SJSA1 (cell line): ENCODE results near the gene KIF19. TPM values are rescaled to one million over a fixed set of nuclear protein-coding genes. Genes with fewer than 3 reads are reported as not detected.

Source experiments
- DNase-seq, 2 experiments: peaks; one replicate each; pipeline ENCODE4 v3.0.0-alpha.2; 2015 to 2020; ENCODE audit warnings: low spot score in 2 of 2, low read depth in 1 of 2
- H3K27ac ChIP-seq: fragments of 250-450 bp; sonication (Bioruptor Pico); 2 replicates; pipeline ENCODE4 v1.5.1; 2020; ENCODE audit warnings: mild to moderate bottlenecking, moderate library complexity
- H3K27me3 ChIP-seq: fragments of 250-450 bp; sonication (Bioruptor Pico); replicated peaks from 2 replicates; pipeline ENCODE4 v1.5.1; 2020; ENCODE audit warnings: mild to moderate bottlenecking, moderate library complexity
- H3K36me3 ChIP-seq: fragments of 250-450 bp; sonication (Bioruptor Pico); 2 replicates; pipeline ENCODE4 v1.5.1; 2020; ENCODE audit warnings: mild to moderate bottlenecking
- H3K4me1 ChIP-seq: fragments of 250-450 bp; sonication (Bioruptor Pico); replicated peaks from 2 replicates; pipeline ENCODE4 v1.6.1; 2021; ENCODE audit warnings: mild to moderate bottlenecking
- H3K4me3 ChIP-seq: fragments of 250-450 bp; sonication (Bioruptor Pico); 2 replicates; pipeline ENCODE4 v1.5.1; 2020; ENCODE audit warnings: mild to moderate bottlenecking
- H3K9me3 ChIP-seq: fragments of 250-450 bp; sonication (Bioruptor Pico); replicated peaks from 2 replicates; pipeline ENCODE4 v1.5.1; 2020; ENCODE audit warnings: mild to moderate bottlenecking
- total RNA-seq: library from RNA; depleted of rRNA; stranded (reverse); fragments of >200 nt; shearing (Covaris generic); gene quantifications from 2 replicates; pipeline ENCODE4 v1.2.3, GENCODE V29; 2014

KIF19 gene
- total RNA-seq, 1 experiment from 2014 or later: not detected

DNA sequence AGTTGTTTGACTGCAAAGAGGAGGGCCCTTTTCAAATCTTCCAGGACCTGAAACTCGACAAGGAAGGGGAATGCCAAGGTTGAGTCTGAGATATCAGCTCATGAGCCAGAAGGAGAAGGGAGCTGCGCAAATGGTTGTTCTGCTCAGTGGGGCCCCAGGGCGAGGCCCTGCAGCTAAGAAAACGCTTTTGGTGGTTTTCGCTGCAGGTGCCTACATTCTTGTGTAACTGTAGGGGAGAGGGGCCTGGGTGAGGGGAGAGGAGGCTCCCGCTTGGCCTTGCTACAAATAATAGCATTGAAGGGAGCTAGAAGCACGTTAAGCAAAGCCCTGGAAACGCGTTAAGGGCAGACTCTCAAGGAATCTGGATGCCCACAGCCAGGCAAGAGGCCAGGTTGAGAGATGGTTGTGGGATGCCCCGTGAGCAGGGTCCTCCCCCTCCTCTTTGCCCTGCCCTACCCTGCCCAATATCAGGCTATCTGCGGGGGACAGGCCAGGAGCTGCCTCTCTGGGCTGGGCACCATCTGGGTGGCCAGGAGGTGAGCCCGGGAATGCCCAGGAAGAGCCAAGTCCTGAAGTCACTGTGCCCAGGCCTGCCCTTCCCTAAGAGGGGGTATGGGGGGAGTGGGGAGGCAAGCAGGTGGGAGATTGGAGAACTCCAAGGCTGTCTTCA is 63.2 kb downstream of the KIF19 start:
- Histone ChIP-seq H3K4me3 (no peak overlapping the region), H3K9me3 (no peaks in the 10 kb centered on the region), H3K27ac (no peak overlapping the region), H3K27me3 (no peaks in the 10 kb centered on the region), H3K36me3 (no peaks in the 10 kb centered on the region), H3K4me1 (no peaks in the 10 kb centered on the region)
- DNase-seq: no peak

DNA sequence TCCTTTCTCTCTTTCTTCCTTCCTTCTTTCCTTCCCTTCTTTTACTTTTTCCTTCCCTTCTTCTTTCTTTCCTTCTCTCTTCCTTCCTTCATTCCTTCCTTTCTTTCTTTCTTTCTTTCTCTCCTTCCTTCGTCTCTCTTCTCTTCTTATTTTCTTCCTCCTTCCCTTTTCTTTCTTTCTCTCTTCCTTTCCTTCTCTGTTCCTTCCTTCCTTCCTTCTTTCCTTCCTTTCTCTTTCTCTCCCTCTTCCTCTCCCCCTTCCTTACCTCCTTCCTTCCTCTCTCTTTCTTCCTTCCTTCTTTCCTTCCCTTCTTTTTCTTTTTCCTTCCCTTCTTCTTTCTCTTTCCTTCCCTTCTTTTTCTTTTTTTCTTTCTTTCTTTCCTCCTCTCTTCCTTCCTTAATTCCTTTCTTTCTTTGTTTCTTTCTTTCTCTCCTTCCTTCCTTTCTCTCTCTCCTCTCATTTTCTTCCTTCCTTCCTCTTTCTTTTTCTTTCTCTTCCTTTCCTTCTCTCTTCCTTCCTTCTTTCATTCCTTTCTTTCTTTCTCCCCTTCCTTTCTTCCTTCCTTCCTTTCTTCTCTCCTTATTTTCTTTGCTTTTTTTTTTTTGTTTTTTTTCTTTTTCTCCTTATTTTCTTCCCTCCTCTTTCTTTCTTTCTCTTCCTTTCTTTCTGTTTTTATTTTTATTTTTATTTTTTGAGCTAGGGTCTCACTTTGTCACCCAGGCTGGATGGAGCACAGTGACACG is 64.1 kb downstream of the KIF19 start:
- DNase-seq: no peak
- Histone ChIP-seq H3K27me3 (no peaks in the 10 kb centered on the region), H3K27ac (no peak overlapping the region), H3K36me3 (no peaks in the 10 kb centered on the region), H3K4me3 (no peak overlapping the region), H3K4me1 (no peaks in the 10 kb centered on the region), H3K9me3 (no peaks in the 10 kb centered on the region)

DNA sequence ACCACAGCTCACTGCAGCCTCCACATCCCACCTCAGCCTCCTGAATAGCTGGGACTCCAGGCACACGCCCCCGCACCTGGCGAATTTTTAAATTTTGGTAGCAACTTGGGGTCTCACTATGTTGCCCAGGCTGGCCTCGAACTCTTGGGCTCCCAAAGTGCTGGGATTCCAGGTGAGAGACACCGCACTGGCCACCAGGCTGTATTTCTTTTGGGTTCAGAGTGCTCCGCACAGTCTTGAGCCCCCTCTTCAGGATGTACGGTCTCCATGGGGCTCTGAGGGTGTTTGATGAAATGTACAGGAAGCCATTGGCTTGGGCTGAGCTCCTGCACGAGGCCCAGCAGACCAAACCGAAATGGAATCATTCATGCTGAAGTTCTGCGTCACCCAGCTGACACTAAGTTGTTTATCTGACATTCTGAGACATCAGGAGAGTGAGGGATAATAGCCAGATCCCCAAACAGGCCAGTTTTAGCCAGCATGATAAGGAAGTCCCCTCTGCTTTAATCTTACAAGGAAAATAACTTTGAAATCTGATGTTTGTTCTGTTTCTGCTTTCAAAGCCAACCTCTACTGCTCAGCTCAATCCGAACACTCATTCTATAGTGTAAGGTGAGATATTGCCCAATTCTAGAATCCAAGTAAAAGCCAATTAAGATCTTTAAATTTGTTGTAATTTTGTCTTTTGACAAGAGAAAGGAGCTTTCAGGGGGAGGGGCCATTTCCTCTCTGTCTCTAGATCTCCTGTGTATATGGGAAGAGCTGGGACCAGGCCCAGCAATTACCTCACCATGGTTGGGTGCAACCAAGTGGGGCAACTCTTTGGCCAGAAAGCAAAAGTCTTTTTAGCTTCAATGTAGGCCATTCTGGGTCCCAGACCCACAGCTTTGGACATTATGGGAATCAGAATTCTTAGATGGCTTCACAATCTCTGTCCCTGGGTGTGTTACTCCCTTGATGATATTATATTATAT is 64.9 kb downstream of the KIF19 start:
- Histone ChIP-seq H3K9me3 (no peaks in the 10 kb centered on the region), H3K27ac (no peak overlapping the region), H3K4me3 (no peak overlapping the region), H3K36me3 (no peaks in the 10 kb centered on the region), H3K27me3 (no peaks in the 10 kb centered on the region), H3K4me1 (no peaks in the 10 kb centered on the region)
- no peak for DNase-seq

DNA sequence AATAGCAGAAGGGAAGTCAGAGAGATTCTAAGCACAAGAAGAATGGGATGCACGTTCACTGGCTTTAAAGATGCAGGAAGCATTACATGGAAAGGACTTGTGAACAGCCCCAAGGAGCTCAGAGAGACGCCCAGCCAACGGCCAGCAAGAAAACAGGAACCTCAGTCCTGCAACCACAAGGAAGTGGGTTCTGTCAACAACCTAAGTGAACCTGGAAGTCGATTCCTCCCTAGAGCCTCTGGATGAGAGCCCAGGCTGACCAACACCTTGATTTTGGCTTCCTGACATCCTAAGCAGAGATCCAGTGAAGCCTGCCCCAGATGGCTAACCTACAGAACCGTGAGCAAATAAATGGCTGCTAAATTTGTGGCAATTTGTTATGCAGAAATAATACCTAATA is 65.7 kb downstream of the KIF19 start:
- H3K4me1 ChIP-seq: no peaks in the 10 kb centered on the region
- H3K9me3 ChIP-seq: no peaks in the 10 kb centered on the region
- DNase-seq: no peak
- H3K4me3 ChIP-seq: no peak overlapping the region
- H3K36me3 ChIP-seq: no peaks in the 10 kb centered on the region
- no peaks in the 10 kb centered on the region for H3K27me3 ChIP-seq
- H3K27ac ChIP-seq: no peak overlapping the region

DNA sequence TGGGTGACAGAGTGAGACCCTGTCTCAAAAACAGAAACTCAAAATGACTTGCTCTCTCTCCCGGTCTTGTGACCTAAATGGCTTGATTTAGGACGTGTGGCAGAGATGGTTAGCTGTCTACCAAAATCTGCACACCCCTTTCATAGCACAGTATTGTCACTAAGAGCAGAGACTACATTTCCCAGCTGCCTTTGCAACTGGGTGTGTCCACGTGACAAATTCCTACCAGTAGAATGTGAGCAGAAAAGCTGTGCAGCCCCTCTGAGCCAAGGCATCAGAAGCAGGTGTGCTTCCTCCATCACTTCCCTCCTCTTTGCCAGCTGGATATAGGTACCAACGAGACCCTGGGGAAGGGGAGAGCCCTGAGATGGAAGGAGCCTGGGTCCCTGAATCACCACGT is 66.8 kb downstream of the KIF19 start:
- no peak overlapping the region for H3K4me3 ChIP-seq
- no peaks in the 10 kb centered on the region for H3K27me3 ChIP-seq
- H3K4me1 ChIP-seq: no peaks in the 10 kb centered on the region

DNA sequence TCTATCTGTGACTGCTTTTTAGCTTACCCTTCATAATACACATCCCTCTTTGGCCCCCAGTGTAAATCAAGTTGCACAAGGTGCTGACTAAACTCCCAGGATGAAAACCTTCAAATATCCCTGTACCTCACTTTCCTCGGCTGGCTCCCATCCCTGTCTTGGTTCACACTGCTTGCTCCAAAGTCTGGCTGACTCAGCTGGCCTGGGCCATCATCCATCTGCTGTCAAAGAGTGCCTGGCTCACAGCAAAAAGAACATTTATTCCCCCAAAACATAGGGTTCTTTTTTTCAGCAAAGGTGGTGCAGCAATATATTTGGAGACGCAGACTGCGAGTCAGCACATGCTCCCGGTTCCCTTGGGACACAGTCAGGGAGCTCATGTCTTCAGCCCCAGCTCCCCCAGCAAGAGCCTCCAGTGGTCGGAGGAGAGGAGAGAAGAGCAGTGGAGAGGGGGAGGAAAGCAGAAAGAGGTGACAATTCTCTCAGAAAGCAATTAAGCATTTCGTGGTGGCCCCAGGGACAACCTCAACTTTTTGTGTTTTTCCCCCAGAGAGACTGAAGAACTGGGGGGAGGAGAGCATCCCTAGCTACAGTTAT is 67.4 kb downstream of the KIF19 start:
- no peak overlapping the region for H3K4me3 ChIP-seq

More for the DNA sequence above, 66.8 kb downstream of the KIF19 start:
- no peak overlapping the region for H3K27ac ChIP-seq
- H3K36me3 ChIP-seq: no peaks in the 10 kb centered on the region
- no peaks in the 10 kb centered on the region for H3K9me3 ChIP-seq
- no peak for DNase-seq

DNA sequence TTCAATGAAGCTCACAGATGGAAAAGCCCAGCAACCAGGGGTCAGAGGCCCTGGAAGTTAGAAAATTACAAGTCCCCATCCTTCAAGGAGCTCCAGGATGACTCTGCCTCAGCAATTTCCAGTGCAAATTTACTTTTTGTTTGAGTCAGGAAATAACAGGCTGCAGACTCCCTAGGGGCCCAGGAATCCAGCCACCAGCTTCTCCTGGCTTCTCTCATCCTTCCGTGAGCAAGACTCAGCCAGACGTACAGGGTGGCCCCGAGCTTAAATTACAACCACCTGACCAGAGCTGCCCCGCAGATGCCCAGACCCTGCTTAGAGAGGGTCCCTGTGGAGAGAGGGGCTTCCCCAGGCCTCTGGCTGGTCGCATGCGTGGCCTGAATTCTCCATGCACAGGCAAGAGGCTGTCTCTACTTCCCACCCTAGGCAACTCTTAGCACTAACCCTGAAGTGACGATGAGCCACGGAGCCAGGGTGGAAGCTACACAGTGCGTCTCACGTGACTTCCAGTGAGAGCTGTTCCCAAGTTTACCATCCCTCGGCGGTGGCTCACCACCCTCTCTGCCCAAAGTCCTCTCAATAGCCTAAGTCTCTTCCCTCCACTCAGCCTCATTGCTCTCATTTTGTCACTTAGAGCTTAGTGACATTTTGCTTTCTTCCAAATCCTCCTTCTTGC is 68.4 kb downstream of the KIF19 start:
- Histone ChIP-seq H3K4me1 (no peaks in the 10 kb centered on the region), H3K9me3 (no peaks in the 10 kb centered on the region), H3K27ac (no peak overlapping the region), H3K36me3 (no peaks in the 10 kb centered on the region), H3K27me3 (0 out of 2 replicates have a peak, but pooled peaks cover 5% of the 10 kb centered on the region), H3K4me3 (no peak overlapping the region)
- DNase-seq: no peak

More for the DNA sequence above, 67.4 kb downstream of the KIF19 start:
- H3K9me3 ChIP-seq: no peaks in the 10 kb centered on the region
- no peak overlapping the region for H3K27ac ChIP-seq
- H3K27me3 ChIP-seq: no peaks in the 10 kb centered on the region
- no peaks in the 10 kb centered on the region for H3K36me3 ChIP-seq
- DNase-seq: no peak
- H3K4me1 ChIP-seq: no peaks in the 10 kb centered on the region

DNA sequence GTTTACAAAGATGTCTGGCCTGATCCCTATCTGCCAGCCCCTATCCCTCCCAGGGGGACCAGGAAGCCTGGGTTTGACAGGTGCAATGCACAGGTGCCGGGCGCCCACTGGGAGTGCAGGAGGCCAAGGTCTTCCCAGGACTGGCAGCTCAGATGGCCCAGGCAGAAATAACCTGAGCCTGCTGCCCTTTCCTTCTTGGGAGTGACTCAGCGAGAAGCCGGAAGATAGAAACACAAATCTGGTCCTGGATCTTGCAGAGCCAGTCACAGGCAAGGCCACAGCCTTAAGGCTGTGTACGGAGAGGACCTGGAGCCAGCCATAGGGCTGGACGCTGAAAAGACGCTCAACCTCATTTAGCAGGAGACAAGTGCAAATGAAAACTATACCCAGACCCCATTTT is 69.0 kb downstream of the KIF19 start:
- Histone ChIP-seq H3K36me3 (no peaks in the 10 kb centered on the region), H3K27ac (no peak overlapping the region), H3K9me3 (no peaks in the 10 kb centered on the region), H3K27me3 (0 out of 2 replicates have a peak, but pooled peaks cover 5% of the 10 kb centered on the region), H3K4me1 (no peaks in the 10 kb centered on the region), H3K4me3 (no peak overlapping the region)
- DNase-seq: no peak

DNA sequence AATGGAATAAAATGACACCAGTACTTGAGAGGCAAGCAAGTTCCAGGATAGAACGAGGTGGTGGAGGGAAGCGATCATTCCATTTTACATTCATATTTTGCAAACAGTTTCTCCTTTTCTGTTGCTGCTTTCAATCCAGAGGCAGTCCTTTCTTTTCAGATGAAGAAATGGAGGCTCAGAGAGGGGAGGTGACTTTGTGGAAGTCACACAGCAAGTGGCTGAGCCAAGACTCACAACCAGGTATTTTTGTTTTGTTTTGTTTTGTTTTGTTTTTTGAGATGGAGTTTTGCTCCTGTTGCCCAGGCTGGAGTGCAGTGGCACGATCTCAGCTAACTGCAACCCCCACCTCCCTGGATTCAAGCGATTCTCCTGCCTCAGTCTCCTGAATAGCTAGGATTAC is 70.5 kb downstream of the KIF19 start:
- DNase-seq: no peak
- no peaks in the 10 kb centered on the region for H3K9me3 ChIP-seq
- H3K36me3 ChIP-seq: no peaks in the 10 kb centered on the region
- no peak overlapping the region for H3K27ac ChIP-seq
- H3K27me3 ChIP-seq: 0 out of 2 replicates have a peak, but pooled peaks cover 5% of the 10 kb centered on the region
- no peaks in the 10 kb centered on the region for H3K4me1 ChIP-seq
- no peak overlapping the region for H3K4me3 ChIP-seq

DNA sequence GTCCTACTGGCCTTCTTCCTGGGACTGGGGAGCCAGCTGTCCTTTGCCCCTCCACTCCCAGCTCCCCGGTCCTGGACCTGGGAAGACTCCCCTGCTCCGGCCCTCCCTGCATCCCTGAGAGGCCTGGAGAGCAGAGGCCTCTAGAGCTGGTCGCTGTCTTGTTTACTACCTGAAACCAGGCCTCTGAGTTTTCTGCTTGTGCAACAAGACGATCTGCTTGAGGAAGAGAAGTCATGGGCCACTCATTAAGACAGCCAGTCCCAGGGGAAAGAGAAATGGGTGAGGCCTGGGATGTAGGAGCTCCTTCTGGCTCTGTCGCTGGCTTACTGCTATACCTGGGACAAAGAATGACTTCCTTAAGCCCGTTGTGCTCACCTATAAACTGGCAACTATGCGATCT is 76.0 kb downstream of the KIF19 start:
- peaks cover 6% of the 10 kb centered on the region for H3K4me1 ChIP-seq
- H3K27ac ChIP-seq: no peak overlapping the region

DNA sequence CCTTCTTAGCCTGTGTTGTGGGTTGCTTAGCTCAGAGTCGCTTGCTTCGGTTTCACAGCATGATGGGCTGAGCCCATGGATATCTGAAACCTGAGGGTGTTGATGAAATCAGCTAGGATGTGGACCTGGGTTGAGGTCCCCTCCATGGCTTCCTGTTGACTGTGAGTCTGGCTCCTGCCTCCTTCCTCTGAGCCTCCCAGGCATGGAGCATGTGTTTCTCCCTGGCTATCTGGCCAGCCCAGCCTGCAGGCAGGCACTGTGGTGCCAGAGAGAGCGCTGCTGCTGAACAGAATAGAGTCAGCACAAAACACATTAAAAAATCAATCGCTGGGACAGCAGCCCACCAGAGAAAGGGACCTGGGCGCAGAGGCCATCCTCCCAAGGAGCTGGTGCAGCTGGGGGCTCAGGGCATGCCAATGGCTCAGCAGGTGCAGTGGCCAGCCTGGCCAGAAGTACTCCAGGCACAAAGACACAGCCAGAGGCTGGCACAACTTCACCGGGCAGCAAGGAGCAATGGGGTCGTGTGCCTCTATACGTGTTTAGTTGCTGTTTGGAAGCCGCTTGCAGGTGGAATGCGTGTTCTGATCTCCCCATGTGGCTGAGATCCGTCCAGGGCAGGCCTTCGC is 77.6 kb downstream of the KIF19 start:
- Histone ChIP-seq H3K27ac (no peak overlapping the region), H3K27me3 (0 out of 2 replicates have a peak, but pooled peaks cover 5% of the 10 kb centered on the region), H3K36me3 (no peaks in the 10 kb centered on the region), H3K4me3 (no peak overlapping the region), H3K9me3 (no peaks in the 10 kb centered on the region), H3K4me1 (peaks cover 21% of the 10 kb centered on the region)
- no peak for DNase-seq

More for the DNA sequence above, 76.0 kb downstream of the KIF19 start:
- H3K27me3 ChIP-seq: 0 out of 2 replicates have a peak, but pooled peaks cover 5% of the 10 kb centered on the region
- no peaks in the 10 kb centered on the region for H3K36me3 ChIP-seq
- H3K4me3 ChIP-seq: no peak overlapping the region
- no peak for DNase-seq
- no peaks in the 10 kb centered on the region for H3K9me3 ChIP-seq

DNA sequence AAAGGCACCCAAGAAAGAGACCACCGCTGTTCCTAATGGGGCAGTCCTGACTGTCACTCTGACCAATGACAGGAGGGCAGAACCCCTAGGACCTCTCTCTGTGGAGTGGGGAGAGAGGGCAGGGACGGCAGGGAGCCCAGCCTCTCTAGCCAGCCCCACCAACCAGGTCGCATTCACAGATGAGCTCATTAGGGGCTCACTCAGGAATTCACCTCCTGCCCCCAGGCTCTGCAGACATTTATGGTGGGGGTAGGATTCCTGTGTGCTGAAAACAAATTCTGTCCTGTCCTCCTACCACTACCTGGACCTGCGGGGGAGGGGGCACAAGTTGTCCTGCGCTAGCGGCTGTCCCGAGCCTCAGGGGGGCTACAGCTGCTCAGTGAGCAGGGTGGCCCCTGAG is 78.2 kb downstream of the KIF19 start:
- Histone ChIP-seq H3K4me1 (peaks cover 25% of the 10 kb centered on the region), H3K4me3 (no peak overlapping the region), H3K9me3 (no peaks in the 10 kb centered on the region), H3K27me3 (0 out of 2 replicates have a peak, but pooled peaks cover under 1% of the 10 kb centered on the region), H3K27ac (no peak overlapping the region), H3K36me3 (no peaks in the 10 kb centered on the region)
- no peak for DNase-seq
